NT2/D1 (cell line): ENCODE data around the gene NYAP1.

Experiments used
- DNase-seq: peaks from one replicate; pipeline ENCODE4 v3.0.0-alpha.2; 2011; ENCODE audit warnings: low read depth, low spot score
- H3K27me3 ChIP-seq: 2 replicates; pipeline ENCODE4 v1.6.0; 2011; ENCODE audit warnings: mild to moderate bottlenecking; ENCODE audit not compliant: insufficient read length, insufficient read depth
- H3K36me3 ChIP-seq: 2 replicates; pipeline ENCODE4 v1.6.1; 2011; ENCODE audit warnings: mild to moderate bottlenecking, low read length, mixed read lengths; ENCODE audit not compliant: insufficient read depth, insufficient read length
- H3K4me1 ChIP-seq: 2 replicates; pipeline ENCODE4 v1.5.1; 2011; ENCODE audit not compliant: insufficient read depth, insufficient read length
- H3K4me3 ChIP-seq: 2 replicates; pipeline ENCODE4 v1.5.1; 2011; ENCODE audit warnings: low read depth; ENCODE audit not compliant: insufficient read length
- H3K9ac ChIP-seq: 2 replicates; pipeline ENCODE4 v1.6.0; 2011; ENCODE audit warnings: low read depth; ENCODE audit not compliant: insufficient read length
- H3K9me3 ChIP-seq: 2 replicates; pipeline ENCODE4 v1.5.1; 2011; ENCODE audit warnings: mild to moderate bottlenecking, low read length; ENCODE audit not compliant: insufficient read depth
- SUZ12 ChIP-seq: IDR thresholded peaks from 2 replicates; pipeline ENCODE4 v1.6.1; 2011; ENCODE audit not compliant: insufficient read length, insufficient read depth; ENCODE audit errors: extremely low read depth
- YY1 ChIP-seq: IDR thresholded peaks from 2 replicates; pipeline ENCODE4 v1.6.1; 2011; ENCODE audit not compliant: insufficient read length, insufficient read depth
- ZNF274 ChIP-seq: IDR thresholded peaks from 2 replicates; pipeline ENCODE4 v1.6.1; 2011; ENCODE audit warnings: mild to moderate bottlenecking, low read depth, low read length

NYAP1 gene

DNA sequence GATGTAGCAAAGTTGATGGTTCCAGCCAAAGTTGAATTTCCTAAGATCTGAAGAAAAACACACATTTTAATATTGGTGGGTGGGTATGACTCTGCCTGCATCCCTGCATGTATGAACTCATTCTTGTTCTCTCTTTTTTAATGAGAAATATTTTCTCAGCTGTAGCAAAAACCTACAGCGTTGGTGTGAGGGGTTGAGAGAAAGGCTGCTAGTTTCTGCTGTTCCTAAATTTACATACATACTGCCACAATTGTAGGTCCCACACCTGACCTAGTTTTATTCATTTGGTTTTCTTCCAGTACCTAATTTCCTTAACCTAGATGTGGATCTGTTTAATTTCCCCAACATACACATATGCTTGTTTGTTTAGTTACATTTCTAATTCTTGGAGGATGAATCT, 59.9 kb downstream of the NYAP1 start:
- H3K4me1 ChIP-seq = peaks cover 6% of the 10 kb centered on the region
- H3K4me3 ChIP-seq = no peak overlapping the region

DNA sequence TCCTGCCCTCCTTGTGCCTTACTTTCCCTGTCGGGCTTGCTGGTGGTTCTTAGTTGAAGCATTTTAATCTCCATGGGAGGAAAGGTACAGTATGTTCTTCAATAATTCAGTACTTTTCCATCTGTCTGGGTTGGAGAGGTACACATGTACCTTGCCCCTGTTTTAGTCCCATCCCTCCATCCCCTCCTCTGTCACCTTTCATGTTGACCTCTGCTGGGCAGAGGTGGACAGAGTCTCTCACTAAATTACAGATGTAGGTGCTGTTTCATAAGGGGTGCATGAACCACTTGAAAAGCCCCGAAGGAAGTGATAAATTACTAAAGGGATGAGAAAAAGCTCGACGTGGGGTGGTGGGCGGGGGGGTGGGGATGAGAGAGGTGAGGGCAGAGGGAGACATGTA, 60.7 kb downstream of the NYAP1 start:
- Histone ChIP-seq H3K9me3 (no peaks in the 10 kb centered on the region), H3K9ac (no peak overlapping the region), H3K27me3 (peaks cover 11% of the 10 kb centered on the region), H3K4me3 (no peak overlapping the region), H3K36me3 (peaks cover 5% of the 10 kb centered on the region), H3K4me1 (peaks cover 6% of the 10 kb centered on the region)
- DNase-seq = no peak
- no peak for TF ChIP-seq ZNF274
- TF ChIP-seq YY1 = no peak
- no peak for TF ChIP-seq SUZ12

More for the DNA sequence above, 59.9 kb downstream of the NYAP1 start:
- DNase-seq = no peak
- TF ChIP-seq YY1 (no peak), SUZ12 (no peak), ZNF274 (no peak)
- H3K9ac ChIP-seq = no peak overlapping the region
- H3K36me3 ChIP-seq = no peaks in the 10 kb centered on the region
- H3K9me3 ChIP-seq = no peaks in the 10 kb centered on the region
- peaks cover 11% of the 10 kb centered on the region for H3K27me3 ChIP-seq
